ENCODE results near the gene OTOF.
"Not testable (repeated sequence)": the region's sequence is repeated elsewhere in the genome, so short reads cannot be mapped to it uniquely, and the experiment has no call there.

The OTOF gene

DNA sequence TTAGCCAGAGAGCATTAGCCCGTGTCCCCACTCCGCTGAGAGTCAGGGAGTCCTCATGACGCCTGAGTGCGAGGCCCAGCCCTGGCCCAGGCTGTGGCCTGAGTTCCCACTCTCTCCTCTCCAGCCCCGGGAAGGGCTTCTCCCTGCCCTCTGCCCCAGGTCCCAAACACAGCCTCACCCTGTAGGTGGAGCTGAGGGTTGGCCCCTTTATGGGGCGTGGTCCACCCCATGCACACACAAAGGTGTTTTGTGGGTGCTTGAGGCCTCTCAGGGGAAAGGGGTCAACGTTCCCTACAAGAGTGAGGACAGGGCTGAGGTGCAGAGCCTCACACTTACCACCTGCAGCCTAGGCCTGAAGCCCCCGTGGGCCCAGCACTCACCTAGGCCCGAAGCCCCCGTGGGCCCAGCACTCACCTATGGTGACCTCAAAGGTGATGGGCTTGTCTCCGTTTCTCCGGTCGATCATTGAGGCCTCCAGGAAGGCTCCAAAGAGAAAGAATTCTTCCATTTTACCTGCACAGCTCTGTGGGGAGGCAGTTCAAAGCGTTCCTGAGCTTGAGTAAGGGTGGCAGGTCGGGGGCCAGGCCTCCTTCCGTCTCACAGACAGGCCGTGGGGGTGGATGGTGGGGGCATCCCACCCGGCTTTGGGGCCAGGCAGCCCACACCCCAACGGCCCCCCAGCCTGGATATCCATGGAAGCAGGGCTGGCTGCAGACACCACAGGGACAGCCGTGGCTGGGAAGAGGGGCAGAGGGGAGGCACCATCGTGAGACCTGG, 2.1 kb upstream of the OTOF start:
- DNase-seq = no peak

DNA sequence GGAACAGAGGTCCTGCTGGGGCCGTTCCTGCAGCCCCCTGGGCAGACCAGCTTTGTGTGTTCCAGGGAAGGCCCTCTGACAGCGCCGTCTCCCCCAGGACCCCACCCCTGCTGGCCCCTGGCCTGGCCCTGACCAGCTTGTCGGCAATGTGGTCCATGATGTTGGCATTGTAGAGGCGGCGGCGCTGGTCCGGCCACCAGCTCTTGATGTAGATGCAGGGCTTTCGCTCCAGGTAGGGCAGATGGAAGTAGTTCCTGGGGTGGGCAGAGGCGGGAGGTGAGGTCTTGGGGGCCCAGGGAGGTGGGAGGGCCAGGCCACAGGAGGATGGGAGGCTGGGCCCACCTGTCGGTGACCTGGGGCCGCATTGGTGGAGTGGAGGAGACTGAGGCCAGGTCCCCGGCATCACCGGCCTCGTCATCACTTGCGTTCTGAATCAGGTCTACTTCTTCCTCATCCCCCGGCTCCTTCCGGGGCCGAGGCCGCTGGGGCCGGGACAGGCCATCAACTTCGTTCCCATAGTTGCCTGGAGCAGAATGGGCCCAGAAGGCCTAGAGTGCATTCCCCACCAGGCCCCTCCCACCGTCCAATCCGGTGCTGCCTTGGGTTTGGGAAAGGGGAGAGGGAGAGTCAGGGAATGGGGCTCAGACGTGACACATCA, 1.3 kb upstream of the OTOF start:
- no peak for DNase-seq

DNA sequence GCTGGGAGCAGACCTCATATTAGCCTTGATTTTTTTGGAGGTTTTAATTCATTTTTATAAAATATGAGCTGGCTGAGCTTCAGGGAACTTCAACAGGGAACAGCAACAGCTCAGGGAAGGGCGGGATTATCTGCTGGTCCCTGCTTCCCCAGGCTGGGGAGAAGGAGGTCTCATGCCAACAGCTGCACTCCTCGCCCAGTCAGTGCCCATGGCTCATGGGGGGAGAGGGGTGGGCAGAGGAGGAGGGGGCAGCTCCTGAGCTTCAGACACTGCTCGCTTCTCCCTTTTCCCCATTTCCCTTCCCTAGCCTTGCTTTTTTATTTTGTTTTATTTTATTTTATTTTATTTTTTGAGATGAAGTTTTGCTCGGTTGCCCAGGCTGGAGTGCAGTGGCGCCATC, 442 bp upstream of the OTOF start:
- no peak for DNase-seq

DNA sequence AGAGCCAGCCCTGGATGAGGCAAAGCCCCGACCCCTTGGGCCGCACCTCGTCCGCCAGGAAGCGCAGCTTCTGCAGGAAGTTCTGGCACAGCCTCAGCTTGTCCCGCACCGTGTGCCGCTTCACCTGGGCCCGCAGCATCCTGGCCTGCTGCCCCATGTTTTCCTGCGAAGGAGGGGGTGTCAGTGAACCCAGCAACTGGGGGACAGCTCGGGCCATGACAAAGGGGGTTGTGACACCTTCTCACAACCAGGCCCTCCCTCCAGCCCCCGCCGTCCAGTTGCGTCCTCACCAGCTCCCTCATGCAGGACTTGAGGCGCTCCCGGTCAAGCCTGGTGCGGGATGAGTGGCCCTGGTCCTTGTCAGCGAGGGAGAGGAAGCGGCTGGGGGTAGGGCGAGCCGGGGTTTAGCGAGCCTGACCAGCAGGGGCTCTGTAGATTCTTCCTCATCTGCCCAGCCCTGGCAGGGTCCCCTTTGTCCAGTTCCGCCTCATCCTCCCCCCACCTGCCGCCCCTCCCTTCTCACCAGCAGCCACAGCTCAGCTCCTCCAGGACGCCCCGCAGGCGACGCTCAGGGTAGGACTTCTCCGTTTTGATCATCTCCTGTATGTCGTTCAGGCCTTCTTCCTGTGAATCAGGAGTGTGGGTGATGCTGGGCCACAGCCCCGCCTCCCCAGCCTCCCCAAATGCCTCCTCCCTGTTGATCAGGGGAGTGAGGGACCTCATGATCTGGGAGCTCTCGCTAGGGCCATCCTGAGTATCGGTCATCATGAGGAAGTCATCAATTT, 606 bp downstream of the OTOF start:
- DNase-seq = no peak

DNA sequence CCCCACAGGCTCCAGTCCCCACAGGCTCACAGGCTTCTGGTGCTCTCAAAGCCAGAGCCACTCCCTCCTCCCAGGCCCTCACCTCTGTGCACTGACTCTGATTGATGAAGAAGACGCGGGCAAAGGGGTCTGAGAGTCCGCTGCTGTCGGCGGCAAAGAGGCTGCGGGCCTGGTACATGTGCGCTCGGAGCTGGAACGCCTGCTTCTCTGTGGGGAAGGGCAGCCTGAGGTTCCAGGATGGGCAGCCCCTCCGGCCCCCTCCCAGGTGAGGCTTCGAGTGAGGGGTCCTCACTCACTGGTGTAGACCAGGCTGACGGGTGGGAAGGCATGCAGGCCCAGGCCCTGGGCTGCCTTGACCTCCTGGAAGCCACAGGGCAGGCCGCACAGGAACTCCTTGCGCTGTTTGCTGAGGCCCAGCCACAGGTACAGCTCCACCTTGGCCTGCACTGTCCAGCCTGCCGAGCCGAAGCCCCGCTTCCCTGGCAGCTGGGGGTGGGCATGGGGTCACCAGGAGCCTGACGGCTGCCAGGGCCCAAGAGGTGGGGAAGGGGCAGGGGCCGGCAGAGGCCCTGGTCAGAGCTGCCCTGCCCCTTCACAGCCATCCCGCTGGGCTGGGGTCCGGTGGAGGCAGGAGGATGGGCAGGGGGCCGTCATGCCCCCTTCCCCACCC, 2.0 kb downstream of the OTOF start:
- no peak for DNase-seq

DNA sequence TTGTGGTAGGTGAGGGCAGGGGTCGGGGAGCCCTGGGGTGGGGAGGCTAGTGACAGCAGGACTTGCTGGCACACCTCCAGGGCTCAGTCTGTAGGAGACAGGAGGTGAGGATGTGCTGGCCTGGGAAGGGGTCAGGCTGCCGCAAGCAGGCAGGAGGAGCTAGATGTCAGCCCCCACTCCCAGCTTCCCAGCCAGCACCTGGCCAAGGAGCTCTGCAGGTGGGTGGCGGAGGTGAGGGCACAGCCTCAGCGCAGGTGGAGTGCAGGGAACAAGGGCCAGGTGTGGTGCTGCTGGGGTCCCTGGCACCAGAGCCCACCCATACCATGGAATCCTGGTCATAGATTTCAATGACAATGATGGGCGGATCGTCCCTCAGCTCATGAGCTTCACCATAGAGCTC, 2.9 kb downstream of the OTOF start:
- no peak for DNase-seq

DNA sequence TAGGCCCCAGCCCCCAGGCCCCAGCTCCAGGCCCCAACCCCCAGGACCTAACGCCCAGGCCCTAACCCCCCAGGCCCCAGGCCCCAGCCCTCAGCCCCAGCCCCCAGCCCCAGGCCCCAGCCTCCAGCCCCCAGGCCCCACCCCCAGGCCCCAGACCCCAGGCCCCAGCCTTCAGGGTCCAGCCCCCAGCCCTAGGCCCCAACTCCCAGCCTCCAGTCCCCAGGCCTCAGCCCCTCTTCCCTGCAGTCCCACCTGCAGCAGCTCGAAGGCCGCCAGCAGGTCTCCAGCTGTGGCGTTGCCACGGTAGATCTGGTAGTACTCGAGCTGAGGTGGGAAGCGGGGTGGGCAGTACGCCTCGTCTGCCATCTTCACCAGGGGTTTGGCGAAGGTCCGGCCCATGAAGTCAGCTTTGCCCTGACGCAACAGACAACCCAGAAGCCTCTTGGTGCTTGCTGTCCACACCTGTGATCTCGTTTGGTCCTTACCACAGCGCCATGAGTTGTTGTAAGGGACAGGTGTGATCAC, 3.6 kb downstream of the OTOF start:
- no peak for DNase-seq

DNA sequence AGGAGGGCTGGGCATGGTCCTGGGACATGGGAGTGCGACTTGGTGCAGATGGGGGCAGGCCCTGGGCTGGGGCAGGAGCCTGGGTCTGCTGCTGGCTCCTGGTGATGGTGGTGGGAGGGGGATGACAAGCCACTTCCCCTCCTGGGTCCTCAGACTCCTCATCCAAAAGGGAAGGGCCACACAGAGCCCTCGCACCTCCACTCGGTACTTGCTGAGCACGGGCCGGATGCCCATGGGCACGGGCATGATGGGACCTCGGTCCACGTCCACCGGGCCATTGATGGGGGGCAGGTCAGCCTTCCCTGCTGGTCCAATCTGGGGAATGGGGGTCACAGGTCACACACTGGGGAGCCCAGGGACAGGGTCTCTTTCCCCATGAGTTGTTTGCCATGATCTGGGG, 4.1 kb downstream of the OTOF start:
- no peak for DNase-seq

DNA sequence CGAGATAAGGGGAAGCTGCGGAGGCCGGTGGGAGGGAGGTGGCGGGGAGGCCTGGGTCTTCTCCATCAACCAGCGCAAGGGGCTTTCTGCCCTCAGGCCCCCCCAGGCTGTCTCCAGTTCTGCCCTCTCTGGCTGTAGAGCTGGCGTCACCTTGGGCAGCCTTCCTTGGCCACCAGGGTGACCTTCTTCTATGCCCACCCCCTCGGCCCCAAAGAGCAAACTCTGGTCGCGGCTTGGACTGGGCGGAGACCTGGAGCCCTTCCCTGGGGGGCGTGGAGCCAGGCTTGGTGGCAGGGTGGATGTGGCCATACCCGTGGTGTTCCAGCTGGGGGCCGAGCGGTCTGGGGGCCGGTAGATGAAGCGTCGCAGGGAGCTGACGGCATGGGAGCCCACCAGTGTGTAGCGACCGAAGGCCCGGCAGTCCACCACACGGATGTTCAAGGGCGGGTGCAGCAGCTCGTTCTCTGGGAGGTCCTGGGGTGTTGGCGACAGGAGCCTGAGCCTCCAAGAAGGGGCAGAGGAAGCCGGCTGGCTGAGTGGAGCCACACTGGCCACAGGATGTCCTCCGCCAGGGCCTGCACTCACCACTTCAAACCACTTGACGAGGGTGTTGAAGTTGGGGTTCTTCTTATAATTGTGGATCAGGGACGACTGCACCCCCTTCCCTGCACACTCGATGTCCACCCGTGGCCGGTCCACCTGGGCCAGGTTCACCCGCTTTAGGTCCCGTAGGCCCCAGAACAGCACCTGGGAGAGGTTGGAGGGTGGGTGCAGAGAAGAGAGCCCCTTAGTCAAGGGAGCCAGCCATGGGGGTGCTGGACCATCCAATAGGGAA, 4.9 kb downstream of the OTOF start:
- DNase-seq = no peak

DNA sequence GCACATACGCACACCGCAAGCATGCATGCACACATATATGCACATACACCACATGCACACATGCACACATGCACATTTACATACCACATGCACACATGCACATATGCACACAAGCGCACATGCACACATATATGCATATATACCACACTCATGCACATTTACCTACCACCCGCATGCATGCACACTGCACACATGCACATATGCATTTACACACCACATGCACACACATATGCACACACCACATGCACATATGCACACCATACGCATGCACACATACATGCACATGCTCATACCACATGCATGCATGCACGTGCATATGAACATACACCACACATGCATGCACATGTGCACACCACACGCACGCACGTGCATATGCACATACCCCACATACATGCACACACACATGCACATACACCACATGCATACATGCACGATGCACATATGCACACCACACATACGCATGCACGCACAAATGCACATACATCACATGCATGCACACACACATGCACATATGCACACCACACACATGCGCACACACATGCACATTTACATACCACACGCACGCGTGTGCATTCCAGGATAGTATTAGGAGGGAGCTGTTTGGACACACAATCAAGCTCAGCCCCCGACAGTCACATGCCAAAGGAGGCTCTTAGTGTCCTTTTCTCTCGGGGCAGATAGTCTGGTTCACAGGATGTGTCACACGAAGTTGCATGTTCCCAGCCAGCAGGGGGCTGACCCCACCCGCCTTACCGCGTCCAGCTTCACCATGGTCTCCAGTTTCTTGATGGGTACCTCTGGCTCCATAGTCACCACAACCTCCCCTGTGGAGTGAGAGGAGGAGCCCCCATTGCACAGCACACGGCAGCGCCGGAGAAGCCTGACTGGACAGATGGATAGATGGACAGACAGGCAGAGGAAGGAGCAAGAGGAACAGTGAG, 5.9 kb downstream of the OTOF start:
- DNase-seq = no peak

DNA sequence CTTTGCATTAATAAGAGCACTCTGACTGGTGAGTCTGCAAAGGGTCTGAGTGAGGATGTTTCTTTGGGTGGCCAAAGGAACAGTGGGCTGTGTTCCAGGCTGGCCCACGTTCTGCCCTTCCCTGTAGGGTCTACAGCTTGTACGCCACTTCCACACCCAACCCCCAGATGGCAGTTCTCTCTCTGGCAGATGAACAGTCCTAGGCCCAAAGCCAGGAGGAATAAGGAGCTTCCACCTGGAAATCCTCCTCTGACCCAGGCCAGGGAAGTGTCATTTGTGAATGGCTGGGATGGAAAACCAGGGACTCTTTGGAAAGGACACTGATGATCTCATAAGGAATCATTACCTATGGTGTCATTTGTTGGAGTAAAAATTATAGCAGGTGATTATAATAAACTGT, 6.6 kb downstream of the OTOF start:
- no peak for DNase-seq

DNA sequence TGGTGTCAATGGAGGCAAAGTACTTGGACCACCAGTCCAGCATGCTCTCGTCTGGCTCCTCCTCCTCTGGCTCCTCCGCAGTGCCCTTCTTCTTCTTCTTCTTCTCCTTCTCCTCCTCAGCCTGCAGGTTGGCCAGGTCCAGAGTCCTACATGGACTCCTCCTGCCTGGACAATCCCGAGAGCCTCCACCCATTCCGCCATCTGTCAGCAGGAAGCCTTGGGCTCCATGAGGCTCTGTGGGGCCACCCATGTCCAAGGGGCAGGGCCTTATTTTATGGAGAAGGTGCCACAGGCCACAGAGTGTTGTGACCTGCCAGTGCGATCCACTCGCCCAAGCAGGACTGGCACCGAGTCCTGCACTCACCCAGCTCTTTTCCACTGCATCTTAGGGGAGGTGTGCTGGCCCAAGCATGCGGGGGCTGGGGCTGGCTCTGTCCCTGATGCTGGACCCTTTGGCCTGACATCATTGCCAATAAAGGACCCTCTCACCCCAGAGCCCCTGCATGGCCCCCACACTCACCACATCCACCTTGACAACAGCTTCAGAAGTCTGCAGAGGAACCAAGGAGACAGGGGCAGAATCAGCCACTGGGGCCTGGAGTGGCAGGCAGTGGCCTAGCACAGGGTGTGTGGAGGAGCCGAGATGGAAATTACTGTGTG, 7.2 kb downstream of the OTOF start:
- no peak for DNase-seq

DNA sequence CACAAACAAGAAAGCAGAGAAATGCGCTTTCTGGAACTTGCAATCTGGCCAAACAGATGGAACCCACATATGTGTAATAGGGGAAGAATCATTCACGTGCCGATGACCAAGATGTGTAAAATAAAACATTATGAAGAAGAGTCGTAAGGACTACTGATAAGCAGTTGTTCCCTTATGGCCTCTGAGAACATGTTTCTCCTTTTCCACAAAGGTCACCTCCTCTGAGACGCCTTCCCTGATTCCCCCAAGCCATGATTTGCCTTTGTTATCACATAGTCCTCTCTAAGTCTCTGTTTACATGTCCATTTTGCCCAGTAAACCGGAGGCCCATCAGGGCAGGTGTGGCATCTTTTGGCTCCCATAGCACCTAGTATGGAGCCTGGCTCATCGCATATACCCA, 8.0 kb downstream of the OTOF start:
- DNase-seq = no peak

DNA sequence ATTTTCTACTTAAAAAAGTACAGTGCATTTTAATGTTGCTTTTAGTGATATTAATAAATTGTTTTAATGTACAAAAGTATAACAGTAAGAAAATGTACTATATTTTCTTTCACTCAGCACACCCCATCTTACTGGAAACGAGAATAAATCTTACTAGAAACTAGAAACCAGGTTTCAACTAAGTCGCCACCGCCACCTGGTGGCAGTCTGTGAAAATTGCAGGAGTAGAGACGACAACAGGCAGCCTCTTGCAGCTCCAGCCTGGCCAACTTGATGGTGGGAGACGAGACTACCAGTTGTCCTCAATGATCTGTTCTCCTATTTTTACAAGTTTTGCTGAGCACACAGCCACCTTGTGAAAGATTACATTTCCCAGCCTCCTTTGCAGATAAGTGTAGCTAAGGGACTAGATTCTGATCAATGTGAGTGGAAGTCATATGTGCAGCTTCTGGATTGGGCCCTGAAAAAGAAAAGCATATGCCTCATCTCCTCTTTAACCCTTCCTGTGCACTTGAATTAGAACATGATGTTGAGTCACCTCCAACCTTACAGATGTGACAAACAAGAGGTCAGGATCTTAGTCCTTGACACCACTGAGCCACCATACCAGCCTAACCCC, 8.7 kb downstream of the OTOF start:
- no peak for DNase-seq

DNA sequence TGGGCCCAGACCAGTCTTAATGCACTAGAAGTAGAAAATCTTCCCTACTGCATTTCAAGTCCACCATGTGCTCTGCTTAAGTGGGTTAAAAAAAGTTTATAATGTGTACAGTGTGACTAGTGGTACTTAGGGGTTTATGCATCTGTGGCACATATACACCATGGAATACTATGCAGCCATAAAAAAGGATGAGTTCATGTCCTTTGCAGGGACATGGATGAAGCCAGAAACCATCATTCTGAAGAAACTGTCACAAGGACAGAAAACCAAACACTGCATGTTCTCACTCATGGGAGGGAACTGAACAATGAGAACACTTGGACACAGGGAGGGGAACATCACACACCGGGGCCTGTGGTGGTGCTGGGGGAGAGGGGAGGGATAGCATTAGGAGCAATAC, 9.4 kb downstream of the OTOF start:
- not testable (repeated sequence) for DNase-seq

DNA sequence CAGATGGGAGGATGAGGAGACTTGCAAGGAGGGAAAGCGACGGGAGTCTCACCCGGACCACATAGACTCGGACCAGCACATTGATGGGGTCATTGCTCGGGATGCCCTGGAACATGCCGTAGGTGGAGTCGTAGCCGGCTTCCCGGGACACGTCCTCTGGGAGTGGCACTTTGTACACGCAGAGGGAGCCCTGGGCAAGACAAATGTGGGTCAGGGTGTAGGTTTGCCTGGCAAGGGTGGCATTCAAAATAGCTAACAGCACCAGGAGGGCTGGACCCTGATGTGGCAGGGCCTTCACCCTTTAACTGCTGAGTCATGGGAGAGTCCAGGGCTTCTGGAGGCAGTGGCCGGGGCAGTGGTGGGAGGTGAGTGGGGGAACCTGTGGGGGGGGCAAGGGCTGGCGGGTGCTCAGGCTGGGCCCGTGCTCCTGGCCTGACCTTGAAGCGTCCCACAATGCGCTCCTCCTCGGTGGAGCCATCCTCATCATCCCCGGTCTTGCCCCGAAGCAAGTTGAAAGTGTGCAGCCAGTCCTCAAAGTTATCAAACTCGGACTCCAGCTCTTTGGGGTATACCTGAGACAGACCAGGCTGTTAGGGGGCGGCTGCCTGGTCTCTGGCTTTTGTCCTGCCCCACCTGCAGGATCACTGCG, 11.1 kb downstream of the OTOF start:
- no peak for DNase-seq

DNA sequence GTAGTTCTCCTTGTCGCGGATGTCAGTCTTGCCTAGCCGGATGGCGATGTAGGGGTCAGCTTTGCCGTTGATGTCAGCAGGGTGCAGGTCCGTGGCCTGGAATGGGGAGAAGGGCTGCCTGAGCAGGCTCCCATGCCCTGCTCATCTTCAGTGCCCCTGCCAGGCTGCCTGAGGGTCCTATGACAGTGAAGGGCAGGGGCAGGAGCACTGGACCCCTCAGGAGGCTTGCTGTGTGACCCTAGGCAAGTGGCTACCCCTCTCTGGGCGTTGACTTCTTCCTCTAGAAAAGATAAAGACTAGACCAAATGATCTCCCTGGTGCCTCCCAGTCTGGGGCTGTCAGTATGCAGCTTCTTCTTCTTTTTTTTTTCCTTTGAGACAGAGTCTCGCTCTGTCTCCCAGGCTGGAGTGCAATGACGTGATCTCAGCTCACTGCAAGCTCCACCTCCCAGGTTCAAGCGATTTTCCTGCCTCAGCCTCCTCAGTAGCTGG, 11.9 kb downstream of the OTOF start:
- DNase-seq = no peak

DNA sequence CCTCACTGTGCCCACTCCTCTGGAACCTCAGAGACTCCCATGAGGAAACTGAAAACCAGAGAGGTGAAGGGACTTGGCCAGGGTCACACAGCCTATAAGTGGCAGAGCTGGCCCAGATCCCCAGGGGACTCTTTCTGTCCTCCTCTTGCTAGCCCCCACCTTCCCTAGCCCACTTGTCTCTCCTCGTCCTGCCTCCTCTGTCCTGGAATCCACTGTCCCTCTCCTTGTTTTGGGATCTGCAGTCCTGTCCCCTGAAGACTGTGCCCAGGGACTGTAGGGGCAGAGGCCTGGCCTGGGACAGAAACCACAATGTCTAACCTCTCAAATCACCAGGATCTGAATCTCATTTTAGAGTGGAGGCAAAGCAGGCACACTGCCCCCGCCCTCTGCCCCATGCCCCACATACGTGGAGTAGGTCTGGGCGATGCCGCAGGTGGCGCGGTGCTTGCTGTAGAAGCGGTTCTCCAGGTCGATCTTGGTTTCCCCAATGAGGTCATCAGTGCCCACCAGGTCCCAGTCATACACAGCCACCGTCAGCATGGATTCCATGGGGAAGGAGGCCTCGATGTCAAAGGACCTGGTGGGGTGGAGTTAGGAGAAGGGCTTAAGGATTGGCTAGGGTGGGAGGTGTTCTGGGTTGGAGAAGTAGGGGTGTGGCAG, 12.5 kb downstream of the OTOF start:
- DNase-seq = no peak

All from activated effector memory CD4-positive, alpha-beta T cell treated with Interleukin-2 at 50 U/mL for 16 hours (primary cell).